Measurements from ENCODE around the gene RPGRIP1L. TPM values are rescaled to one million over a fixed set of nuclear protein-coding genes. Genes with fewer than 3 reads are reported as not detected.

The RPGRIP1L gene
- total RNA-seq, 1 donor from 2014 or later = 11.3 TPM

DNA sequence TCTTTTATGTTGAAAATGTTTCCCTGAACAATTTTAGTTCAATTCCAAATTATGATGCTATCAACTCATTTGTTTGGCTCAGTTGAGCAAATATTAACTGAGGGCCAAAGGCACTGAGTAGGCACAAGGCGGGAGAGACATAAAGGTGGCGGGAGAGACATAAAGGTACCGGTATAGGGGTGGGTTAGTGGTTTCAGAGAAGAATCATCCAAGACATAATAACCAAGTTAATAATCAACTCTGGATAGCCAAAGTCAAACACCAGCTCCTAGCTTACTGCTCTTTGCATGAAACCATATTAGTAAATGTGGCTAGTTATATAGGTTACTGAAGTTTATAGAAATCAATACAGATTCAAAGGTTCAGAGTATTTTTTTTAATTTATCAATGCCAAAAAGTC, 91.7 kb downstream of the RPGRIP1L start:
- H3K4me3 ChIP-seq (ENCODE audit: low read depth, low read length) = no peak overlapping the region
- TF ChIP-seq, protein P1, sequence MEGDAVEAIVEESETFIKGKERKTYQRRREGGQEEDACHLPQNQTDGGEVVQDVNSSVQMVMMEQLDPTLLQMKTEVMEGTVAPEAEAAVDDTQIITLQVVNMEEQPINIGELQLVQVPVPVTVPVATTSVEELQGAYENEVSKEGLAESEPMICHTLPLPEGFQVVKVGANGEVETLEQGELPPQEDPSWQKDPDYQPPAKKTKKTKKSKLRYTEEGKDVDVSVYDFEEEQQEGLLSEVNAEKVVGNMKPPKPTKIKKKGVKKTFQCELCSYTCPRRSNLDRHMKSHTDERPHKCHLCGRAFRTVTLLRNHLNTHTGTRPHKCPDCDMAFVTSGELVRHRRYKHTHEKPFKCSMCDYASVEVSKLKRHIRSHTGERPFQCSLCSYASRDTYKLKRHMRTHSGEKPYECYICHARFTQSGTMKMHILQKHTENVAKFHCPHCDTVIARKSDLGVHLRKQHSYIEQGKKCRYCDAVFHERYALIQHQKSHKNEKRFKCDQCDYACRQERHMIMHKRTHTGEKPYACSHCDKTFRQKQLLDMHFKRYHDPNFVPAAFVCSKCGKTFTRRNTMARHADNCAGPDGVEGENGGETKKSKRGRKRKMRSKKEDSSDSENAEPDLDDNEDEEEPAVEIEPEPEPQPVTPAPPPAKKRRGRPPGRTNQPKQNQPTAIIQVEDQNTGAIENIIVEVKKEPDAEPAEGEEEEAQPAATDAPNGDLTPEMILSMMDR (conservative IDR thresholded peaks at IDR 0.05; ENCODE audit: low read depth, low read length) = no peak
- DNase-seq (ENCODE audit: low read depth) = no peak

DNA sequence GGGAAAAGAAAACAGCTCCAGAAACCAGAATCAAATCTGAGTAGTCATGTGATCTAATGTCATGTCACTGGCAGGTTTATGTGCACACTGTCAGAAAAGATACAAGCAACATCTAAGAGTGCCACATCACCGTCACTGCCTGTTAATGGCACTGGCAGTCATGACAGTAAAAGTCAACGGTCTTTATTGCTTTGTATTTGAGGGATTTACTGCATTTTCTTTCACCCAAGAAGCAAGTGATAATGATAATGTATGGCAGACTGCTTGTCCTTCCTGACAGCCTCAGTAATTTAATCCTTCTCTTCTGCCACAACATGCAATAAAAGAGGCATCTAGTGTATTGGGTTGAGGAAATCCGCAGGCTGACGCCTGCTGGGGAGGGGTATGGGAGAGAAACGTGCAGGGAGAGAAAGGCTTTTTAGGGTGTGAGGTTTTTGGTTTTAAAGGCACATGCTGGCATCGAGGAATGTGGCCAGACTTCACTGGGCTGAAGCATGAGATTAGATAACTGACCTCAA, 92.4 kb downstream of the RPGRIP1L start:
- no peak overlapping the region for H3K4me3 ChIP-seq (ENCODE audit: low read depth, low read length)
- TF ChIP-seq, protein P1 (conservative IDR thresholded peaks at IDR 0.05; ENCODE audit: low read depth, low read length) = no peak
- no peak for DNase-seq (ENCODE audit: low read depth)

DNA sequence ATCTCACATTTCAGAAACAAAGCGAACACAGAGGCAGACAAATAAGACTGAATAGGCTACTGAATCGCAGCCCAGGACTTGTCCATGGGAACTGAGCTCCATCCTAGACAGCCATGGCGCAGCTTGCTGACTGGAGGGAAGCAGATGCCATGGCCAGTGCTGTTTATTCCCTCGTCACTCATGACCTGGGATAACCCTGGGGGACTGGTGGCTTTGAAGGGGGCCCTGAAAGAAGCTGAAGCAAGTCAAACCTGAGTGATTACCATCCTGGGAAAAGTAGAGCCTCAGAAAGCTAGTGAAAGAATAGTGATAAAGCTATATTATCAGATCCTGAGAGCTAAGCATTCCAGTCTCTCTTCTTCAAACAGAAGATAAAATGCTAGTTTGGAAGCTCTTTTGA, 94.1 kb downstream of the RPGRIP1L start:
- TF ChIP-seq, protein P1 (conservative IDR thresholded peaks at IDR 0.05; ENCODE audit: low read depth, low read length) = no peak

DNA sequence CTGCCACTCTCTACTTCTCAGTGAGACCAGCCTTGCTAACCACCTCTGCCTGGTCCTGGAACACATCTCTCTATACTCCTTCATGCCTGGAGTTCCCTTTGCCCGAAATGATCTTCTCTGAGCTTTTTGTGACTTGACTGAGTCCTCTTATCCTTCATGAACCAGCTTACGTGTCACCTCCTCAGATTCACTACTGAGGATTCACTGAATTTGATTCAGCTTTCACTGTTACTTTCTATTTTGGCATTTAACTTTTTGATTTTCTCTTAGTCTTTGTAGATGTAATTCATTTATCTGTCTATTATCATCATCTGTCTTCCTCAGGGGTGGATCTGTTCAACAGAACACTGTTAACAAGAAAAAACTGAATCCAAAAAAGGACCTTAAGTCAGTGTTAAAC, 95.6 kb downstream of the RPGRIP1L start:
- TF ChIP-seq, protein P1 (conservative IDR thresholded peaks at IDR 0.05; ENCODE audit: low read depth, low read length) = no peak

More for the DNA sequence above, 94.1 kb downstream of the RPGRIP1L start:
- H3K4me3 ChIP-seq (ENCODE audit: low read depth, low read length) = no peak overlapping the region
- DNase-seq (ENCODE audit: low read depth) = no peak

DNA sequence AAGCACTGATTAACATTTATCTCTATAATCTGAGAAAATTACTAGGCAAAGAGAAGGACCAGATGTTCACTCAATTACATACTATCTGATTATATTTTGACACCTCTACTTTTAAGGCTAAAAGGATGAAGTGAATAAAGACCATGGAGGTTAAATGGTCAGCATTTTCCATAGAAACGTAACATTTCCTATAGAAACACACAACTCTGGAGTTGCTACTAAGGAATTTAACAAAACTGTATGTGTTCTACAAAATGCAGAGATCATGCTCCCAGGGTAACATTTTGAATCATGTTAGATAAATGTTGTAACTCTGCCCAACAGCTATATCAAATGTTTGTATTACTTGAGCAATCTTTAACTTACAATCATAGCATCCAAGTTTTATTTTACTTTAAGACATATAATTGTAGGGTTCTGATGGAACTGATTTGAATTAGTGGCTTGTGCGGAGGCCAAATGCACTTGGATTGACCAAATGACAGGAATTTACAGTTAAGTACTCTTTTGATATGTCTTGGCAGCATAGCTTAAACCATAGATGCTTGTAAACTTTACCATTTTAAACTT, 97.7 kb downstream of the RPGRIP1L start:
- TF ChIP-seq, protein P1 (conservative IDR thresholded peaks at IDR 0.05; ENCODE audit: low read depth, low read length) = no peak
- no peak for DNase-seq (ENCODE audit: low read depth)
- H3K4me3 ChIP-seq (ENCODE audit: low read depth, low read length) = no peak overlapping the region

More for the DNA sequence above, 95.6 kb downstream of the RPGRIP1L start:
- no peak overlapping the region for H3K4me3 ChIP-seq (ENCODE audit: low read depth, low read length)
- no peak for DNase-seq (ENCODE audit: low read depth)

DNA sequence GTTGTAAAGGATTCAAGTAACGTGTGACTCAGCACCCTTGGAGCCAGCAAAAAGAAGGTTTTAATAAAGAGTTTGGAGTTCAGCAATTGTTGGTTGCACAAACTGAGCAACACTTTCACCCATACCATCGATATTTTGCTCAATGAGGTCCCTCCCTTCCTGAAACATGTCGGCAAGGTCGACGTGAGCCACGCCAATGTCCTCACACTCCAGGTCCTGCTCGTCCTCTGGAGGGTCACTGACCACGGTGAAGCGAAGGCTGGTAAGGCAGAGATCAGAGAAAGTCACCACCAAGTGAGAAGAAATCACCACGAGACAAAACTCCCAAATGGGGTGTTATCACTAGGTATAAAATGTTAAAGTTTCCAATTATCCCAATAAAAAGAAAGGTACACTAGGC, 98.3 kb downstream of the RPGRIP1L start:
- no peak overlapping the region for H3K4me3 ChIP-seq (ENCODE audit: low read depth, low read length)
- no peak for DNase-seq (ENCODE audit: low read depth)
- TF ChIP-seq, protein P1 (conservative IDR thresholded peaks at IDR 0.05; ENCODE audit: low read depth, low read length) = no peak

DNA sequence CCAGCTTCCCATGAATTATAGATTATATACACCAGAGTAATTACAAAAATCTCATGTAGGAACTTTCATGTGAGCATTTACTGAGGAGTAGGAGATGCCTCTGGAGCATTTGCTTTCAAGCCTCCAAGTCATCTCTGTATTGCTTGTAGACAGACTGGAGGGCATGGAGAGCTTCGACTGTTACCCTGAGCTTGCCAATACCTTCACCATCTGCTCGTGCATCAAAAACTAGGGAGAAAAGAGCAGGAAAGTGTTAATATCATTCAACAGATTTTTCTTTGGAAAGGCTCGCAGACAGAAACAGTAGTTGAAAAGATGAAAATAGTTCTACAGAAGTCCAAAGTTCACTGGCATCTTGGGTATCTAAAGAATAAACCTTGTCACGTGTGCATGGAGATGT, 101.7 kb downstream of the RPGRIP1L start:
- no peak overlapping the region for H3K4me3 ChIP-seq (ENCODE audit: low read depth, low read length)
- DNase-seq (ENCODE audit: low read depth) = no peak
- TF ChIP-seq, protein P1 (conservative IDR thresholded peaks at IDR 0.05; ENCODE audit: low read depth, low read length) = no peak

All from epithelial cell of proximal tubule (primary cell).